ENCODE data around the gene FBXO47. TPM values are rescaled to one million over a fixed set of nuclear protein-coding genes. Genes with fewer than 3 reads are reported as not detected.

FBXO47 gene
- total and polyA plus RNA-seq, 3 donors from 2014 or later = 5.8 to 11.6 (median 6.3) TPM

- no peaks in the 10 kb centered on the region for H3K36me3 ChIP-seq (ENCODE audit: low read depth, missing control alignments)
- intact Hi-C loops (cut with DNase I; ENCODE audit: low total_unique reads) = no loop called here
- H3K4me1 ChIP-seq = peaks cover 26% of the 10 kb centered on the region
- no peaks in the 10 kb centered on the region for H3K27me3 ChIP-seq
- DNase-seq = no peak
- no peak overlapping the region for H3K4me3 ChIP-seq
- no peak overlapping the region for H3K27ac ChIP-seq
- TF ChIP-seq POLR2A (IDR thresholded peaks at IDR 0.05) (no peak), CTCF (IDR thresholded peaks at IDR 0.05) (no peak)
- H3K9me3 ChIP-seq = no peaks in the 10 kb centered on the region
- 55 to 95% methylated on average over 4 to 15 of the region's 15 CpGs for WGBS, 2 donors
These were observed 59.1 kb downstream of the FBXO47 start for GRCh38 chr17:38907930-38908675.

- Histone ChIP-seq H3K9me3 (no peaks in the 10 kb centered on the region), H3K36me3 (ENCODE audit: low read depth, missing control alignments) (no peaks in the 10 kb centered on the region), H3K4me3 (no peak overlapping the region), H3K27me3 (no peaks in the 10 kb centered on the region), H3K4me1 (peaks cover 16% of the 10 kb centered on the region), H3K27ac (no peak overlapping the region)
- intact Hi-C loops (cut with DNase I; ENCODE audit: low total_unique reads) = no loop called here
- DNase-seq = no peak
- no peak for TF ChIP-seq POLR2A (IDR thresholded peaks at IDR 0.05)
- TF ChIP-seq CTCF (IDR thresholded peaks at IDR 0.05) = no peak
- 83 to 84% methylated on average over 6 to 7 of the region's 7 CpGs for WGBS, 2 donors
These were observed 60.6 kb downstream of the FBXO47 start for GRCh38 chr17:38906460-38907228.

- Histone ChIP-seq H3K36me3 (ENCODE audit: low read depth, missing control alignments) (no peaks in the 10 kb centered on the region), H3K9me3 (no peaks in the 10 kb centered on the region), H3K27ac (no peak overlapping the region), H3K4me3 (no peak overlapping the region), H3K27me3 (no peaks in the 10 kb centered on the region), H3K4me1 (peaks cover 24% of the 10 kb centered on the region)
- TF ChIP-seq POLR2A (IDR thresholded peaks at IDR 0.05) (no peak), CTCF (IDR thresholded peaks at IDR 0.05) (no peak)
- WGBS, 2 donors = 89 to 90% methylated on average over 10 of the region's 10 CpGs
- intact Hi-C loops (cut with DNase I; ENCODE audit: low total_unique reads) = no loop called here
- DNase-seq = no peak
These were observed 61.8 kb downstream of the FBXO47 start for GRCh38 chr17:38905375-38905774.

- H3K27me3 ChIP-seq = no peaks in the 10 kb centered on the region
- no peaks in the 10 kb centered on the region for H3K9me3 ChIP-seq
- DNase-seq = no peak
- H3K27ac ChIP-seq = no peak overlapping the region
- H3K36me3 ChIP-seq (ENCODE audit: low read depth, missing control alignments) = no peaks in the 10 kb centered on the region
- H3K4me3 ChIP-seq = no peak overlapping the region
- intact Hi-C loops (cut with DNase I; ENCODE audit: low total_unique reads) = no loop called here
- H3K4me1 ChIP-seq = peaks cover 24% of the 10 kb centered on the region
- WGBS, 2 donors = 89 to 94% methylated on average over 3 of the region's 3 CpGs
- TF ChIP-seq CTCF (IDR thresholded peaks at IDR 0.05) (no peak), POLR2A (IDR thresholded peaks at IDR 0.05) (no peak)
These were observed 62.3 kb downstream of the FBXO47 start for GRCh38 chr17:38904892-38905291.

Measured in testis (tissue), 3 donors.